ENCODE data around the gene CAVIN3. TPM values are rescaled to one million over a fixed set of nuclear protein-coding genes. Genes with fewer than 3 reads are reported as not detected.

Gene CAVIN3
- total RNA-seq, 2 experiments from 2014 or later: 0.27 TPM; not detected in 1

DNA sequence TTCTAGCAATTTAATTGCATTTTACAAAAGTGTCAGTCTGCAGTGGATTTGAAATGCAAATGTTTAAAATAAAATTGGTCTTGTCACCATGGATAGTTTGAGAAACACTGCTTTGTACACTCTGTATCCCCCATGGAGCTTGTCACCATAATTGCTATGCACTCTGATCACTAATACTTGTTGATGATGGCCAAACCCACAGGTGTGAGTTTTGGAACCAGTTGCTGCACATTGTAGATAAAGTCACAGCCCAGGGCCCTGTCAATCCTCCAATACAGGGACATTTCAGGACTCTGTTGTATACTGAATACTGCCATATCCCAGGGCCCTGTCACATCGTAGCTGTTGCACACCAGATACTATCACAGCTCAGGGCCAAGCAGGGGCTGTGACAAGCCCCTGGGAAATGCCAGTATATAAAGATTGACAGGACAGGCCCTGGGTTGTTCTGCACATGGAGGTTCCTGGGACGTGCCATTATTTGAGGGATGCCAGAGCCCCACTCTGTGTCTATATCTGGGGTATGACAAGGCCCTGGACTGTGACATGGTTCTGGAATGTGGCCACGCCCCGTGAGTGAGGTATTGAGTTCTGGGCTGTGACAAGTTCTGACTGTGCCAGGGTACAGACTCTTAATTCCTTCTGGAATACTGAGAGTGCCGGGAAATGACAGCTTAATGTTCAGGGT, 42.0 kb upstream of the CAVIN3 start:
- Histone ChIP-seq H3K36me3 (ENCODE audit: insufficient read depth, low read length) (no peaks in the 10 kb centered on the region), H3K9me3 (ENCODE audit: control insufficient read depth in 1 of 2, insufficient read depth in 1 of 2, low read length in 2 of 2) (no peaks in the 10 kb centered on the region), H3K4me1 (ENCODE audit: insufficient read depth, low read length) (no peaks in the 10 kb centered on the region), H3K27ac (ENCODE audit: low read depth in 1 of 2, low read length in 2 of 2) (no peak overlapping the region), H3K4me3 (ENCODE audit: low read length) (no peak overlapping the region), H3K27me3 (ENCODE audit: control insufficient read depth in 1 of 2, insufficient read depth in 2 of 2, low read length in 2 of 2) (peaks cover 0 to 2% of the 10 kb centered on the region in 2 experiments)
- no peak overlapping the region for H3K4me3 Mint-ChIP-seq
- peaks cover 4% of the 10 kb centered on the region for H3K4me1 Mint-ChIP-seq (ENCODE audit: low read depth)
- no peaks in the 10 kb centered on the region for H3K36me3 Mint-ChIP-seq (ENCODE audit: low read depth)
- ChIA-PET POLR2A (interaction anchor here (1.0 to 1.1 kb wide), 3 partner anchors 17 to 111 kb away, joined by 4 to 6 read pairs (median 4); no protein-coding TSS in a partner anchor), CTCF (interaction anchor here (0.6 to 2.1 kb wide), 12 partner anchors 8 to 128 kb away, joined by 3 to 13 read pairs (median 3); no protein-coding TSS in a partner anchor)
- DNase-seq: no peak
- TF ChIP-seq, protein P1, sequence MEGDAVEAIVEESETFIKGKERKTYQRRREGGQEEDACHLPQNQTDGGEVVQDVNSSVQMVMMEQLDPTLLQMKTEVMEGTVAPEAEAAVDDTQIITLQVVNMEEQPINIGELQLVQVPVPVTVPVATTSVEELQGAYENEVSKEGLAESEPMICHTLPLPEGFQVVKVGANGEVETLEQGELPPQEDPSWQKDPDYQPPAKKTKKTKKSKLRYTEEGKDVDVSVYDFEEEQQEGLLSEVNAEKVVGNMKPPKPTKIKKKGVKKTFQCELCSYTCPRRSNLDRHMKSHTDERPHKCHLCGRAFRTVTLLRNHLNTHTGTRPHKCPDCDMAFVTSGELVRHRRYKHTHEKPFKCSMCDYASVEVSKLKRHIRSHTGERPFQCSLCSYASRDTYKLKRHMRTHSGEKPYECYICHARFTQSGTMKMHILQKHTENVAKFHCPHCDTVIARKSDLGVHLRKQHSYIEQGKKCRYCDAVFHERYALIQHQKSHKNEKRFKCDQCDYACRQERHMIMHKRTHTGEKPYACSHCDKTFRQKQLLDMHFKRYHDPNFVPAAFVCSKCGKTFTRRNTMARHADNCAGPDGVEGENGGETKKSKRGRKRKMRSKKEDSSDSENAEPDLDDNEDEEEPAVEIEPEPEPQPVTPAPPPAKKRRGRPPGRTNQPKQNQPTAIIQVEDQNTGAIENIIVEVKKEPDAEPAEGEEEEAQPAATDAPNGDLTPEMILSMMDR (IDR thresholded peaks at IDR 0.05): no peak
- ATAC-seq (ENCODE audit: poor library complexity): no peak
- intact Hi-C loops (cut with DNase I, micrococcal nuclease): no loop called here
- no peak overlapping the region for H3K27ac Mint-ChIP-seq
- H3K9me3 Mint-ChIP-seq: no peaks in the 10 kb centered on the region
- no peaks in the 10 kb centered on the region for H3K27me3 Mint-ChIP-seq

DNA sequence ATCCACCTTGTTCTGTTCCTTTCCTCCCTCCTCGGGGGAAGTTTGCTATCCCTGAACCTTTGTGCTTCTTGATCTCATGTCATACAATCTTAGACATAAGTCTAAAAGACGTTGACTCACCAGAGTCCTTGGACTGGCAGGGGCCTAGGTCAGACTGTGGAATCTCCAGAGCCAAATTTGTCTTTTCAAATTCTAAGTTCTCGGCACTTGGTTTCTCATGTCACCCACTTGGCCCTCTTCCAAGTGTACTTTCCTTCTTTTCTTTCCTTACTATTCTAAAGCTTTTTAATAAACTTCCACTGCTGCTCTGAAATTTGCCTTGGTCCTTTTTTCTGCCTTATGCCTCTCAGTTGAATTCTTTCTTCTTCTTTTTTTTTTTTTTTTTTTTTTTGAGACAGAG, 39.9 kb upstream of the CAVIN3 start:
- no peak for DNase-seq
- TF ChIP-seq, protein P1 (IDR thresholded peaks at IDR 0.05): no peak
- peaks cover 4% of the 10 kb centered on the region for H3K4me1 Mint-ChIP-seq (ENCODE audit: low read depth)
- H3K27ac ChIP-seq (ENCODE audit: low read depth in 1 of 2, low read length in 2 of 2): no peak overlapping the region
- intact Hi-C loops (cut with DNase I, micrococcal nuclease): no loop called here
- no peaks in the 10 kb centered on the region for H3K9me3 Mint-ChIP-seq
- no peak for ATAC-seq (ENCODE audit: poor library complexity)
- H3K4me3 Mint-ChIP-seq: no peak overlapping the region
- H3K9me3 ChIP-seq (ENCODE audit: control insufficient read depth in 1 of 2, insufficient read depth in 1 of 2, low read length in 2 of 2): no peaks in the 10 kb centered on the region
- no peaks in the 10 kb centered on the region for H3K36me3 Mint-ChIP-seq (ENCODE audit: low read depth)
- peaks cover 0 to 2% of the 10 kb centered on the region in 2 experiments for H3K27me3 ChIP-seq (ENCODE audit: control insufficient read depth in 1 of 2, insufficient read depth in 2 of 2, low read length in 2 of 2)
- H3K27ac Mint-ChIP-seq: no peak overlapping the region
- H3K4me1 ChIP-seq (ENCODE audit: insufficient read depth, low read length): no peaks in the 10 kb centered on the region
- no peak overlapping the region for H3K4me3 ChIP-seq (ENCODE audit: low read length)
- POLR2A ChIA-PET: no interaction called here
- H3K27me3 Mint-ChIP-seq: no peaks in the 10 kb centered on the region
- no peaks in the 10 kb centered on the region for H3K36me3 ChIP-seq (ENCODE audit: insufficient read depth, low read length)
- CTCF ChIA-PET: interaction anchor here (0.7 kb wide), 1 partner anchor 115 kb away, joined by 3 read pairs; no protein-coding TSS in a partner anchor

DNA sequence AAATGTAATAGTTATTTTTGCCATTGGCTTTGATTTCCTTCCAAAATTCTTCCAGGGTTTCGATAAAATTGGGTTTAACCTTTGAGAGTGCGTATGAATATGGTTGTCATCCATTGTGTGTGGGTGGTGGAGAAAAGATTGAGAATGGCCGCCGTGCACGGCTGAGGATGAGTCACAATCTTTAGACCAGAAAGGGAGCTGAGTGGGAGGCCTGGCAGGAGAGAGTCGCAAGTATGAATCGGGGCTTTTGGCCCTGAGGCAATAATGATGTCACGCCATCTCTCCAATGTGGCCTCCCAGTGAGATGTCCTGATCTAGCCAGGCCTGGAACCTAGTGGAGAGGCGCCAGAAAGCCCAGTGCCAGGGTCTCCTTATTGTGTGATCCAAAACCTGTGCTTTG, 36.9 kb upstream of the CAVIN3 start:
- no peaks in the 10 kb centered on the region for H3K4me1 Mint-ChIP-seq (ENCODE audit: low read depth)
- intact Hi-C loops (cut with DNase I, micrococcal nuclease): no loop called here
- no peaks in the 10 kb centered on the region for H3K9me3 Mint-ChIP-seq
- Histone ChIP-seq H3K27ac (ENCODE audit: low read depth in 1 of 2, low read length in 2 of 2) (no peak overlapping the region), H3K9me3 (ENCODE audit: control insufficient read depth in 1 of 2, insufficient read depth in 1 of 2, low read length in 2 of 2) (no peaks in the 10 kb centered on the region), H3K4me3 (ENCODE audit: low read length) (no peak overlapping the region), H3K4me1 (ENCODE audit: insufficient read depth, low read length) (peaks cover 5% of the 10 kb centered on the region), H3K27me3 (ENCODE audit: control insufficient read depth in 1 of 2, insufficient read depth in 2 of 2, low read length in 2 of 2) (no peaks in the 10 kb centered on the region), H3K36me3 (ENCODE audit: insufficient read depth, low read length) (no peaks in the 10 kb centered on the region)
- ATAC-seq (ENCODE audit: poor library complexity) (no peak), DNase-seq (no peak)
- H3K4me3 Mint-ChIP-seq: no peak overlapping the region
- no peaks in the 10 kb centered on the region for H3K36me3 Mint-ChIP-seq (ENCODE audit: low read depth)
- CTCF ChIA-PET: no interaction called here
- no peak overlapping the region for H3K27ac Mint-ChIP-seq
- TF ChIP-seq, protein P1 (IDR thresholded peaks at IDR 0.05): no peak
- POLR2A ChIA-PET: interaction anchor here (0.6 kb wide), 1 partner anchor 70 kb away, joined by 3 read pairs; no protein-coding TSS in a partner anchor
- H3K27me3 Mint-ChIP-seq: no peaks in the 10 kb centered on the region

Data from CD4-positive, alpha-beta T cell (primary cell).